ENCODE data around the gene GORASP1.
A peak's percentile ranks its signal among the peaks of the same experiment; 100 is the strongest.

GORASP1 gene

GRCh38 chr3:39107388-39108199 lies at the start of gene GORASP1, which contains the start of gene TTC21A:
Gene GORASP1 (minus strand): TSS chr3:39107627. CDS start chr3:39107541, 86 bp downstream.
Gene TTC21A (plus strand): TSS chr3:39107680. CDS start chr3:39107838, 158 bp downstream.
- peak within 1 kb of the TSS; percentile 99 for H3K4me2 ChIP-seq
- H3K27ac ChIP-seq = peak within 1 kb of the TSS; percentile 89
- peak within 1 kb of the TSS; percentile 99 for H3K4me3 ChIP-seq
- peaks cover 47% of the 10 kb centered on the region for H4K20me1 ChIP-seq
- H3K36me3 ChIP-seq = peaks cover 1% of the 10 kb centered on the region; the same call in 1 of the 2 replicates
- TF ChIP-seq Cebpa-rat (IDR thresholded peaks at IDR 0.05) = no peak
- no peaks in the 10 kb centered on the region for H3K9me3 ChIP-seq
- H3K27me3 ChIP-seq = no peaks in the 10 kb centered on the region
- peak within 1 kb of the TSS; percentile 91 for H3K9ac ChIP-seq
- H3K4me1 ChIP-seq = peaks cover 56% of the 10 kb centered on the region

- TF ChIP-seq Cebpa-rat (IDR thresholded peaks at IDR 0.05) = no peak
- no peaks in the 10 kb centered on the region for H3K9me3 ChIP-seq
- H3K4me2 ChIP-seq = no peak overlapping the region
- peaks cover 18% of the 10 kb centered on the region for H3K4me1 ChIP-seq
- H3K9ac ChIP-seq = no peak overlapping the region
- peaks cover 20% of the 10 kb centered on the region for H4K20me1 ChIP-seq
- H3K27ac ChIP-seq = no peak overlapping the region
- H3K36me3 ChIP-seq = no peaks in the 10 kb centered on the region
- H3K27me3 ChIP-seq = no peaks in the 10 kb centered on the region
- no peak overlapping the region for H3K4me3 ChIP-seq
These were observed 49.0 kb upstream of the GORASP1 start for GRCh38 chr3:39156421-39156820.

GRCh38 chr3:39154280-39155021 lies 47.0 kb upstream of the GORASP1 start:
- Histone ChIP-seq H3K4me3 (no peak overlapping the region), H4K20me1 (peaks cover 31% of the 10 kb centered on the region), H3K27ac (no peak overlapping the region), H3K27me3 (no peaks in the 10 kb centered on the region), H3K9ac (no peak overlapping the region), H3K36me3 (no peaks in the 10 kb centered on the region), H3K4me1 (peaks cover 38% of the 10 kb centered on the region), H3K9me3 (no peaks in the 10 kb centered on the region), H3K4me2 (no peak overlapping the region)
- no peak for TF ChIP-seq Cebpa-rat (IDR thresholded peaks at IDR 0.05)

- no peak for TF ChIP-seq Cebpa-rat (IDR thresholded peaks at IDR 0.05)
- no peaks in the 10 kb centered on the region for H3K36me3 ChIP-seq
- H3K4me2 ChIP-seq = peak overlapping the region; percentile 98
- H3K4me1 ChIP-seq = peaks cover 43% of the 10 kb centered on the region
- H3K9ac ChIP-seq = peak overlapping the region; percentile 97; the same call in 1 of the 2 replicates
- no peaks in the 10 kb centered on the region for H3K9me3 ChIP-seq
- H3K4me3 ChIP-seq = peak overlapping the region; percentile 100
- peaks cover 31% of the 10 kb centered on the region for H4K20me1 ChIP-seq
- no peaks in the 10 kb centered on the region for H3K27me3 ChIP-seq
- H3K27ac ChIP-seq = peak overlapping the region; percentile 99; the same call in 1 of the 2 replicates
These were observed 46.5 kb upstream of the GORASP1 start for GRCh38 chr3:39153977-39154279.

GRCh38 chr3:39150803-39151631 lies 43.6 kb upstream of the GORASP1 start:
- peaks cover 42% of the 10 kb centered on the region for H4K20me1 ChIP-seq
- peak overlapping the region; percentile 100 for H3K4me3 ChIP-seq
- H3K36me3 ChIP-seq = peaks cover 7% of the 10 kb centered on the region
- H3K27ac ChIP-seq = peak overlapping the region; percentile 99
- no peak for TF ChIP-seq Cebpa-rat (IDR thresholded peaks at IDR 0.05)
- no peaks in the 10 kb centered on the region for H3K27me3 ChIP-seq
- H3K9me3 ChIP-seq = no peaks in the 10 kb centered on the region
- H3K4me1 ChIP-seq = peaks cover 69% of the 10 kb centered on the region
- peak overlapping the region; percentile 98 for H3K4me2 ChIP-seq
- H3K9ac ChIP-seq = peak overlapping the region; percentile 97

- Histone ChIP-seq H3K4me1 (peaks cover 76% of the 10 kb centered on the region), H3K4me2 (peak overlapping the region; percentile 98), H3K9me3 (no peaks in the 10 kb centered on the region), H3K27ac (peak overlapping the region; percentile 99), H3K36me3 (peaks cover 14% of the 10 kb centered on the region), H3K9ac (peak overlapping the region; percentile 97), H4K20me1 (peaks cover 48% of the 10 kb centered on the region), H3K27me3 (no peaks in the 10 kb centered on the region), H3K4me3 (peak overlapping the region; percentile 100)
- no peak for TF ChIP-seq Cebpa-rat (IDR thresholded peaks at IDR 0.05)
These were observed 42.8 kb upstream of the GORASP1 start for GRCh38 chr3:39150148-39150802.

GRCh38 chr3:39149498-39150147 lies 42.2 kb upstream of the GORASP1 start:
- TF ChIP-seq Cebpa-rat (IDR thresholded peaks at IDR 0.05) = no peak
- Histone ChIP-seq H3K9me3 (no peaks in the 10 kb centered on the region), H3K4me1 (peaks cover 80% of the 10 kb centered on the region), H4K20me1 (peaks cover 54% of the 10 kb centered on the region), H3K4me2 (peak overlapping the region; percentile 98), H3K9ac (peak overlapping the region; percentile 97), H3K36me3 (peaks cover 21% of the 10 kb centered on the region), H3K4me3 (peak overlapping the region; percentile 100), H3K27ac (peak overlapping the region; percentile 99), H3K27me3 (no peaks in the 10 kb centered on the region)

- Histone ChIP-seq H3K9ac (peak overlapping the region; percentile 97), H3K9me3 (no peaks in the 10 kb centered on the region), H3K27me3 (no peaks in the 10 kb centered on the region), H3K4me2 (peak overlapping the region; percentile 98), H3K27ac (peak overlapping the region; percentile 99), H4K20me1 (peaks cover 60% of the 10 kb centered on the region), H3K36me3 (peaks cover 26% of the 10 kb centered on the region), H3K4me1 (peaks cover 80% of the 10 kb centered on the region), H3K4me3 (peak overlapping the region; percentile 100)
- TF ChIP-seq Cebpa-rat (IDR thresholded peaks at IDR 0.05) = no peak
These were observed 41.6 kb upstream of the GORASP1 start for GRCh38 chr3:39149059-39149455.
